OCI-LY3 (cell line): ENCODE measurements around the gene PRKCQ.

Source experiments
- EZH2phosphoT487 ChIP-seq: fragments of 200-600 bp; shearing (Covaris generic); IDR thresholded peaks from 2 replicates; pipeline ENCODE4 v1.6.1; 2018; ENCODE audit warnings: antibody characterized with exemption, mixed run types, low read depth
- TF ChIP-seq, protein P1 (sequence below): fragments of 200-600, 300-600 bp; sonication (generic); IDR thresholded peaks from 2 replicates; pipeline ENCODE4 v1.5.1; 2014; ENCODE audit warnings: antibody characterized with exemption, low read length, low read depth

DNA sequence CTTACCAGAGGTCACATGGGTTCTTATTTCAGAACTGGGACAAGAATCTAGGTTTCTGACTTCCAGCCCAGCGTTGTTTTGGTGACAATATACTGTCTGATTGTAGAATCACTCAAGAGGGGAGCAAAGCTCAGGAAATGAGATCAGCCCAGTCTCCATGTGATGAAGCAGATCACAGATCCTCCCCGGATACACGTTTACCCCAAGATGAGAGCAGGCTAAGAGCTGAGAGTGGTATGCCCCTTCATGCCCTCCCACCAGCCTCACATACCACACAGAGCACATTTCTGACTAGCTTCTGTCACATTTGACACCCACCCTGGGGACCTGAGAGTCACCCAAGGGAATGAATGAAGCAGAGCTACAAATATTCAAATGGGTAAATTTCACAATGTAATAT lies 27.1 kb upstream of the PRKCQ start:
- TF ChIP-seq, protein P1, sequence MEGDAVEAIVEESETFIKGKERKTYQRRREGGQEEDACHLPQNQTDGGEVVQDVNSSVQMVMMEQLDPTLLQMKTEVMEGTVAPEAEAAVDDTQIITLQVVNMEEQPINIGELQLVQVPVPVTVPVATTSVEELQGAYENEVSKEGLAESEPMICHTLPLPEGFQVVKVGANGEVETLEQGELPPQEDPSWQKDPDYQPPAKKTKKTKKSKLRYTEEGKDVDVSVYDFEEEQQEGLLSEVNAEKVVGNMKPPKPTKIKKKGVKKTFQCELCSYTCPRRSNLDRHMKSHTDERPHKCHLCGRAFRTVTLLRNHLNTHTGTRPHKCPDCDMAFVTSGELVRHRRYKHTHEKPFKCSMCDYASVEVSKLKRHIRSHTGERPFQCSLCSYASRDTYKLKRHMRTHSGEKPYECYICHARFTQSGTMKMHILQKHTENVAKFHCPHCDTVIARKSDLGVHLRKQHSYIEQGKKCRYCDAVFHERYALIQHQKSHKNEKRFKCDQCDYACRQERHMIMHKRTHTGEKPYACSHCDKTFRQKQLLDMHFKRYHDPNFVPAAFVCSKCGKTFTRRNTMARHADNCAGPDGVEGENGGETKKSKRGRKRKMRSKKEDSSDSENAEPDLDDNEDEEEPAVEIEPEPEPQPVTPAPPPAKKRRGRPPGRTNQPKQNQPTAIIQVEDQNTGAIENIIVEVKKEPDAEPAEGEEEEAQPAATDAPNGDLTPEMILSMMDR, result no peak
- TF ChIP-seq EZH2phosphoT487, result no peak
